ENCODE measurements around the gene ANKMY1.
"Not testable (repeated sequence)": the region's sequence is repeated elsewhere in the genome, so short reads cannot be mapped to it uniquely, and the experiment has no call there.

DNA sequence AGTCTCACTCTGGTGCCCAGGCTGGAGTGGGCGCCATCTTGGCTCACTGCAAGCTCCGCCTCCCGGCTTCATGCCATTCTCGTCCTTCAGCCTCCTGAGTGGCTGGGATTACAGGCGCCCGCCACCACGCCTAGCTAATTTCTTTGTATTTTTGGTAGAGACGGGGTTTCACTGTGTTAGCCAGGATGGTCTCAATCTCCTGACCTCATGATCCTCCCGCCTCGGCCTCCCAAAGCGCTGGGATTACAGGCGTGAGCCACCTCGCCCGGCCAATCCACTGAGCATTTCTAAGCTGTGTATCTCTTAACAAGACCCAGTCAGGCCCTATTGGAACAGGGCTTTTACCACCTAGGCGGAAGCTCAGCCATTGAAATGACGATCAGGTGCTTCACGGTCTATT is 5.4 kb upstream of the ANKMY1 start:
- TF ChIP-seq, protein P1, sequence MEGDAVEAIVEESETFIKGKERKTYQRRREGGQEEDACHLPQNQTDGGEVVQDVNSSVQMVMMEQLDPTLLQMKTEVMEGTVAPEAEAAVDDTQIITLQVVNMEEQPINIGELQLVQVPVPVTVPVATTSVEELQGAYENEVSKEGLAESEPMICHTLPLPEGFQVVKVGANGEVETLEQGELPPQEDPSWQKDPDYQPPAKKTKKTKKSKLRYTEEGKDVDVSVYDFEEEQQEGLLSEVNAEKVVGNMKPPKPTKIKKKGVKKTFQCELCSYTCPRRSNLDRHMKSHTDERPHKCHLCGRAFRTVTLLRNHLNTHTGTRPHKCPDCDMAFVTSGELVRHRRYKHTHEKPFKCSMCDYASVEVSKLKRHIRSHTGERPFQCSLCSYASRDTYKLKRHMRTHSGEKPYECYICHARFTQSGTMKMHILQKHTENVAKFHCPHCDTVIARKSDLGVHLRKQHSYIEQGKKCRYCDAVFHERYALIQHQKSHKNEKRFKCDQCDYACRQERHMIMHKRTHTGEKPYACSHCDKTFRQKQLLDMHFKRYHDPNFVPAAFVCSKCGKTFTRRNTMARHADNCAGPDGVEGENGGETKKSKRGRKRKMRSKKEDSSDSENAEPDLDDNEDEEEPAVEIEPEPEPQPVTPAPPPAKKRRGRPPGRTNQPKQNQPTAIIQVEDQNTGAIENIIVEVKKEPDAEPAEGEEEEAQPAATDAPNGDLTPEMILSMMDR (IDR thresholded peaks at IDR 0.05 in 8 of 11, conservative IDR thresholded peaks at IDR 0.05 in 3 of 11), result not testable (repeated sequence)
- TF ChIP-seq POLR2A (IDR thresholded peaks at IDR 0.05), result not testable (repeated sequence)

Measured in spleen (tissue), 7 donors.